ENCODE results near the gene HBEGF.
"Not testable (repeated sequence)": the region's sequence is repeated elsewhere in the genome, so short reads cannot be mapped to it uniquely, and the experiment has no call there.

DNA sequence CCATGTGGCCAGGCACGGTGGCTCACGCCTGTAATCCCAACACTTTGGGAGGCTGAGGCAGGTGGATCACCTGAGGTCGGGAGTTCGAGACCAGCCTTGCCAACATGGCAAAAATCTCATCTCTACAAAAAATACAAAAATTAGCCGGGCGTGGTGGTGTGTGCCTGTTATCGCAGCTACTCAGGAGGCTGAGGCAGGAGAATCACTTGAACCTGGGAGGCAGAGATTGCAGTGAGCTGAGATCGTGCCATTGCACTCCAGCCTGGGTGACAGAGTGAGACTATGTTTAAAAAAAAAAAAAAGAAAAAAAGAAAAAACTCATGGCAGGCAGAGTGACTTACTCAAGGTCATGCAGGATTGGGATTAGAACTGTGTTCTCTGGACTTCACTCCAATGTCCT is 2.6 kb downstream of the HBEGF start:
- TF ChIP-seq, protein P1, sequence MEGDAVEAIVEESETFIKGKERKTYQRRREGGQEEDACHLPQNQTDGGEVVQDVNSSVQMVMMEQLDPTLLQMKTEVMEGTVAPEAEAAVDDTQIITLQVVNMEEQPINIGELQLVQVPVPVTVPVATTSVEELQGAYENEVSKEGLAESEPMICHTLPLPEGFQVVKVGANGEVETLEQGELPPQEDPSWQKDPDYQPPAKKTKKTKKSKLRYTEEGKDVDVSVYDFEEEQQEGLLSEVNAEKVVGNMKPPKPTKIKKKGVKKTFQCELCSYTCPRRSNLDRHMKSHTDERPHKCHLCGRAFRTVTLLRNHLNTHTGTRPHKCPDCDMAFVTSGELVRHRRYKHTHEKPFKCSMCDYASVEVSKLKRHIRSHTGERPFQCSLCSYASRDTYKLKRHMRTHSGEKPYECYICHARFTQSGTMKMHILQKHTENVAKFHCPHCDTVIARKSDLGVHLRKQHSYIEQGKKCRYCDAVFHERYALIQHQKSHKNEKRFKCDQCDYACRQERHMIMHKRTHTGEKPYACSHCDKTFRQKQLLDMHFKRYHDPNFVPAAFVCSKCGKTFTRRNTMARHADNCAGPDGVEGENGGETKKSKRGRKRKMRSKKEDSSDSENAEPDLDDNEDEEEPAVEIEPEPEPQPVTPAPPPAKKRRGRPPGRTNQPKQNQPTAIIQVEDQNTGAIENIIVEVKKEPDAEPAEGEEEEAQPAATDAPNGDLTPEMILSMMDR (IDR thresholded peaks at IDR 0.05): not testable (repeated sequence)
- not testable (repeated sequence) for TF ChIP-seq EP300, POLR2A (IDR thresholded peaks at IDR 0.05)
